Skeletal muscle tissue (tissue), 4 donors: ENCODE results near the gene POU2F3. TPM values are rescaled to one million over a fixed set of nuclear protein-coding genes. Genes with fewer than 3 reads are reported as not detected.

Experiments
- H3K27ac ChIP-seq: one replicate; pipeline ENCODE4 v1.7.0; 2013; ENCODE audit warnings: mild to moderate bottlenecking, low read depth, low read length, inconsistent platforms
- H3K27me3 ChIP-seq, 3 donors: one replicate each; pipeline ENCODE4 v1.7.0; 2013; ENCODE audit warnings: low read length in 3 of 3; ENCODE audit not compliant: control insufficient read depth in 3 of 3, insufficient read depth in 3 of 3
- H3K36me3 ChIP-seq, 3 donors: one replicate each; pipeline ENCODE4 v1.7.0; 2013; ENCODE audit warnings: low read length in 3 of 3; ENCODE audit not compliant: control insufficient read depth in 3 of 3, insufficient read depth in 3 of 3
- H3K4me1 ChIP-seq, 3 donors: one replicate each; pipeline ENCODE4 v1.7.0; 2013; ENCODE audit warnings: low read length in 3 of 3, mild to moderate bottlenecking in 3 of 3; ENCODE audit not compliant: control insufficient read depth in 3 of 3, insufficient read depth in 3 of 3
- H3K4me3 ChIP-seq, 3 donors: one replicate each; pipeline ENCODE4 v1.7.0; 2013; ENCODE audit warnings: low read length in 3 of 3
- H3K9ac ChIP-seq, 3 donors: one replicate each; pipeline ENCODE4 v1.7.0; 2013; ENCODE audit warnings: low read length in 3 of 3, mild to moderate bottlenecking in 3 of 3, moderate library complexity in 2 of 3, low read depth in 1 of 3
- H3K9me3 ChIP-seq, 3 donors: one replicate each; pipeline ENCODE4 v1.7.0; 2013; ENCODE audit warnings: low read length in 3 of 3; ENCODE audit not compliant: control insufficient read depth in 3 of 3
- total RNA-seq: library from RNA; depleted of rRNA; stranded (reverse); fragments of >200 nt; gene quantifications from one replicate; pipeline ENCODE4 v1.2.3, GENCODE V29; 2014
- donor health status: Osteomylitis.

The POU2F3 gene
- total RNA-seq, 1 donor from 2014 or later, result not detected

DNA sequence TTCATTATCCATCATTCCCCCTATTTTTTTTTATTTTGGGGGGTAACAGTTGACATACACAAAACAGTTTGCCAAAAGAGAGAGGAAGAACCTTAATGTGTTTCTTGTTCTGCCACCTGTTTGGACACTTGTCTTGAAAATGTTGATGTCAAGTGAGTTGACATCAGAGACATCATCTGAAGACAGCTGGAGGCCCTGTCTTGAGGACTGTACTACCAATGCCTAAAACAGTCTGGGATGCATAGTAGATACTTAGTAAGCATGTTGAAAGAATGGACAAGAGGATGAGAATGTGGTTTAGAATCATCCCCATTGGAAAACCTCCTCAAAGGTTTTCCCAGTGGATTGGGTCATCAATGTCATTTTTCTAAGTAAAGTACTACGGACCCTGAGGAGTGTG is 93.9 kb downstream of the POU2F3 start:
- no peaks in the 10 kb centered on the region for H3K27me3 ChIP-seq
- no peak overlapping the region for H3K4me3 ChIP-seq
- H3K27ac ChIP-seq, result peak overlapping the region; percentile 5
- no peak overlapping the region for H3K9ac ChIP-seq
- peaks cover 0 to 8% (median 4%) of the 10 kb centered on the region in 3 donors for H3K36me3 ChIP-seq
- H3K9me3 ChIP-seq, result no peaks in the 10 kb centered on the region
- H3K4me1 ChIP-seq, result peaks cover 6 to 15% (median 8%) of the 10 kb centered on the region in 3 donors

DNA sequence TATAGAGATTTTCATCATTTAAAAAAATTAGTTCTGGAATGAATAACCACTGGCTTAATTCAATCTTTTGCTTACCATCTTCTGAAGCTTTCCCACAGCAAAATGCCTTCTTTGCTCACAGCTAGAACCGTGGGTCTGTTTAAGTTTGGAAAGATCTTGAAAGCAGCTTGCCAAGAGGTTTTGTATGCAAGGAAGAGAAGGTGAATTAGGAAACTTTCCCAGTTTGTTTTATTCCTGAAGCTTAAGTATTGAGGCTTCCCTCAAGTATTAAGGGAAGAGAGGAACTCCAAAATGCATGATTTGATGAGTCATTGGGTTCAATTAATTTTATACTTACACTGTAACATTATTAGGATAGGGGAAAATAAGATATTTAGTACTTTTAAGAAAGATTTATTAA is 94.4 kb downstream of the POU2F3 start:
- Histone ChIP-seq H3K9ac (no peak overlapping the region), H3K4me1 (peaks cover 6 to 20% (median 9%) of the 10 kb centered on the region in 3 donors), H3K9me3 (no peaks in the 10 kb centered on the region), H3K4me3 (no peak overlapping the region), H3K27me3 (no peaks in the 10 kb centered on the region), H3K27ac (peak overlapping the region; percentile 5), H3K36me3 (peaks cover 0 to 8% (median 4%) of the 10 kb centered on the region in 3 donors)

DNA sequence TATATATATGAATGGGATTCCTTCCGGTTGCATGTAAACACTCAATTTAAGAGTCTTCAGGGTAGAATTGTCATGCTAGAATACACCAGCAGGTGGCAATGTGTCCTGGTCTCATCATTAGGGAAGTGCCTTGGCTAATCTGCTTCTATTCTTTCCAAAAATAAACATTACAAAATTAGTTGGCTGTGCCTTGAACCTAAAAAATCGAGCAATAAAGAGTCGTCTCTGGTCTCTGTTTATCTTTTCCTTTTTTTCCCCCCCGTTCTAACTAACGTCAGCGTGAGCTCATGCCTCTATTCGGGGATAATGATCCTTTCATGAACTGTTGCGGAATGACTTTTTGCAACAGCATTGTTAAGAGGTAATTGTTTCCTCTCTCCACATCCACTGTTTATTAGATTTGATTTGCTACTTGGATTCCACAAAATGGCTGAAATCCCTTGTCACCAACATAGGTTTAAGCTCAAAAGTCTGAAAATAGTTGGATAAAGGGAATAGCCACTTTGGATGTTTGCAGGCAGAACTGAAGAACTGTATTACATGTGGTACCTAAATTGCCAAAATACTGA is 95.0 kb downstream of the POU2F3 start:
- H3K4me1 ChIP-seq, result peaks cover 8 to 23% (median 14%) of the 10 kb centered on the region in 3 donors

DNA sequence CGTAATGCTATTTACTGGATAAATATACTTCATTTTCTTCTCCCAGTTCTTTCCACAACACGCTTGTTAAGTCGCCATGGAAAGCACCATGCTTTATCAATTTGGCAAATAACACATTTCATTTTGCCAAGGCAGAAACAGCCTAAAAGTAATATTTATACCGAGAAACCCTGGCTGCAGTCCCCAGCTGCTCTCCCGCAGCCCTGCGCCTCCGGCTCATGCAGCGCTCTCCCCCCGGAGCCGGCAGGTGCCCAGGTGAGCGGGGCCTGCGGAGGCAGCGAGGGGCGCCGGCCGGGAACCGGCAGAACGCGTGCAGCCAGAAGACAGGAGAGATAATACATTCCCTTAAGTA is 95.6 kb downstream of the POU2F3 start:
- peak overlapping the region; percentile 81 to 95 (median 92) for H3K9ac ChIP-seq
- H3K36me3 ChIP-seq, result peaks cover 0 to 4% (median 0%) of the 10 kb centered on the region in 3 donors
- H3K9me3 ChIP-seq, result no peaks in the 10 kb centered on the region
- H3K4me1 ChIP-seq, result peaks cover 10 to 27% (median 16%) of the 10 kb centered on the region in 3 donors
- H3K27me3 ChIP-seq, result no peaks in the 10 kb centered on the region
- peak overlapping the region; percentile 73 to 83 (median 79) for H3K4me3 ChIP-seq
- H3K27ac ChIP-seq, result peak overlapping the region; percentile 92

More for the DNA sequence above, 95.0 kb downstream of the POU2F3 start:
- no peaks in the 10 kb centered on the region for H3K27me3 ChIP-seq
- peak overlapping the region; percentile 81 to 95 (median 92) for H3K9ac ChIP-seq
- H3K27ac ChIP-seq, result peak overlapping the region; percentile 92
- peaks cover 0 to 5% (median 4%) of the 10 kb centered on the region in 3 donors for H3K36me3 ChIP-seq
- peak overlapping the region; percentile 73 to 83 (median 79) for H3K4me3 ChIP-seq
- H3K9me3 ChIP-seq, result no peaks in the 10 kb centered on the region

DNA sequence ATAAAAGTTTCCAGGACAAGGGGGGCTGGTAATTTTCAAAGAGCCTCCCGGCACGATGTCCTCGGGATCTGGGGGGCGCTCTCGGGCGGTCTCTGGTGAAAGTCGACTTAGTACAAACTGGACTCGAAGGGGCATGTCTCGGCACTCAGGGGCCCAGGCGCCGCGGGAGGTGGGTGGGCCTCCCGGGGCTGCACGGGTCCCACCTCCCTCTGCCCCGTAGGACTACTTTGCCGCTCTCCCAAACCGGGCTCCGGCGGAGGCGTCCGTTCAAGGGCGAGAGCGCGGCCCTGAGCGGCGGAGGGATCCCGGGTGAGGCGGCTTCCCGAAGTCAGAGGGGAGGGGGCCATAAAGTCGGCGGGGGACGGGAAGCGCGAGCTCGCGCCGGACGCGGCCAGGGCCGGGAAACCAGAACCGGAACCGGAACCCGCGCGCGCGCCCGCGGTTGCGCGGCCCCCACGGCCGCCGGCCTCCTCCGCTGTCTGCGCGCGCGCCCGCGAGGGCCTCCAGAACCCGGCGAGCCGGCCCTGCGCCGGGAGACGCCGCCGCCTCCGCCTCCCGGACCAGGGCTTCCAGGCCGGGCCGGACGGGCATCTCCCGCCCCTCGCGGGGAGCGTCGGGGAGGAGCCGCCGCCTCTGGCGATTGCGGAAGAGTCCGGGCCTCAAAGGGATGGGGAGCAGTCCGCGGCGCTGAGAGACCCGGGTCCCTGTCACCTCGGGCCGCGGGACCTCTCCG is 96.1 kb downstream of the POU2F3 start, which contains the start of gene ARHGEF12:
ARHGEF12 (plus strand) TSS at position 506 of the 733 bp plus-strand sequence. CDS start 831 bp downstream, outside the sequence.
- no peaks in the 10 kb centered on the region for H3K27me3 ChIP-seq
- H3K4me3 ChIP-seq, result peak within 1 kb of the TSS; percentile 80 to 97 (median 94)
- H3K4me1 ChIP-seq, result peaks cover 10 to 32% (median 19%) of the 10 kb centered on the region in 3 donors
- H3K27ac ChIP-seq, result peak within 1 kb of the TSS; percentile 92
- H3K9me3 ChIP-seq, result no peaks in the 10 kb centered on the region
- H3K36me3 ChIP-seq, result peaks cover 0 to 4% (median 0%) of the 10 kb centered on the region in 3 donors
- H3K9ac ChIP-seq, result peak within 1 kb of the TSS; percentile 94 to 98 (median 95)

DNA sequence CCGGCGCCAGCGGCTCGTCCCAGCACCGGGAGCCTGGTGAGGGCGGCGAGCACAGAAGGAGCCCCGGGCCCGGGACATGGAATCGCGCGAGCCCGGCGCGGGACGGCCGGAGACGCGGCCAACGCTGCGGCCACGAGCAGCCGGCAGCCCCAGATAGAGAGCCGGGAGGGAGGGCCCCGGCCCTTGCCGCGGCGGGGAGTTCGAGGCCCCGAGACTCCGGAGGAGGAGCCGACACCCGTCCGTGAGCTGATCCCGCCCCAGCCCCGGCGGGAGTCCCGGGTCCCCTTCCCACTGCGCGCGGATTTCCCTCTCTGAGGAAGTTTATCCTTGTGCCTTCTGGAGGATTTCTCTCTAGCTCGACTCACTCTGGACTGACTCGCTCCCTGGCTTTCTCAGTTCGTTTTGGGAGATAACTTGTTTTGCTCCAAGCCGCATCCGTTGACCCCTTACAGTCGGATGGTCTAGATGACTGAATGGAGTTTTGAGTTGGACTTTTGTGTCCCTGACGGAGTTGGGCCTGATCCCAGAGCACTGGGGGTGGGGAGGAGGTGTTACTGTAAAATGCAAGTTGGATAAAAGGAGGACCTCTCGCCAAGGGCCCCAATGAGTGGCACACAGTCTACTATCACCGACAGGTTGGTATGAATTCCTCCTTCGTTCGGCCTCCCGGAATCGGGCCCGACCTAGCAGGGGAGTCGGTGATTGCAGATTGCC is 96.9 kb downstream of the POU2F3 start:
- H3K9me3 ChIP-seq, result no peaks in the 10 kb centered on the region

DNA sequence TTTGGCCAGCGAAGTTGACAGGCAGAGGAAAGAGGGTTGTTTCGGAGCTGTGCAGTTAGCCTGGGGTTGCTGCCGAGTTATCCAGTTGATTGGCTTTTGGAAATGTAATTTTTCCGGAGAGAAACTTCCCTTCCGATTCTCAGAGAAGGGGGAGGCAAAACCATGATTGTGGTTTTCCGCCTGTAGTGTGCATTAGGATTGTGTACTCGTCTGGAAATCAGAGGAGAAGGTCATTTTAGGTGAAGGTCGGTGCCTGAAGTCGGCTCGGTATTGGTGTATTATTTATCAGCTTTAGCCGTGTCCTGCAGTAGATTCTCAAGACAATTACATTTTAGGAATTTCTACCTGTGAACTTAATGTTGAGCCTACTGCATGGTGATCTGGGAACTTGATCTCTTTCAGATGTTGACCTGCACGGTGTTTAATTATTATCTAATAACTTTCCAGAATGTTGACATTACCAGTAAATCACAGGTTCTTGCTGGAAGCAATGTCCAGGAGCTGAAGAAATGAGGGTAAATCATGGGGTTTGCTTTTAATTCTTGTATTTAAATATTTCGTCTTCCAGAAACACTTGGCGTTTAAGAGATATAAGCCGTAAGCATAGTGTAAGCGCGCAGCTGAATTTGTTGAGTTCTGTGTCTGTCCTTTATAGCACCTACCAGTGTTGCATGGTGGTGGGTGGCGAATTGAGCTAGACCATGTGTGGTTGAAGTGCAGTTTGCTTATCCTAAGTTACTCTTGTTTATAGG is 97.6 kb downstream of the POU2F3 start:
- H3K27ac ChIP-seq, result peak overlapping the region; percentile 92
- no peaks in the 10 kb centered on the region for H3K9me3 ChIP-seq
- H3K9ac ChIP-seq, result peak overlapping the region; percentile 94 to 98 (median 95)
- no peaks in the 10 kb centered on the region for H3K27me3 ChIP-seq
- H3K4me1 ChIP-seq, result peaks cover 10 to 39% (median 12%) of the 10 kb centered on the region in 3 donors
- peaks cover 0 to 4% (median 0%) of the 10 kb centered on the region in 3 donors for H3K36me3 ChIP-seq
- H3K4me3 ChIP-seq, result peak overlapping the region; percentile 80 to 97 (median 94)

More for the DNA sequence above, 96.9 kb downstream of the POU2F3 start:
- Histone ChIP-seq H3K4me3 (peak overlapping the region; percentile 80 to 97 (median 94)), H3K27ac (peak overlapping the region; percentile 92), H3K4me1 (peaks cover 10 to 39% (median 14%) of the 10 kb centered on the region in 3 donors), H3K36me3 (peaks cover 0 to 4% (median 0%) of the 10 kb centered on the region in 3 donors), H3K27me3 (no peaks in the 10 kb centered on the region), H3K9ac (peak overlapping the region; percentile 94 to 98 (median 95))

DNA sequence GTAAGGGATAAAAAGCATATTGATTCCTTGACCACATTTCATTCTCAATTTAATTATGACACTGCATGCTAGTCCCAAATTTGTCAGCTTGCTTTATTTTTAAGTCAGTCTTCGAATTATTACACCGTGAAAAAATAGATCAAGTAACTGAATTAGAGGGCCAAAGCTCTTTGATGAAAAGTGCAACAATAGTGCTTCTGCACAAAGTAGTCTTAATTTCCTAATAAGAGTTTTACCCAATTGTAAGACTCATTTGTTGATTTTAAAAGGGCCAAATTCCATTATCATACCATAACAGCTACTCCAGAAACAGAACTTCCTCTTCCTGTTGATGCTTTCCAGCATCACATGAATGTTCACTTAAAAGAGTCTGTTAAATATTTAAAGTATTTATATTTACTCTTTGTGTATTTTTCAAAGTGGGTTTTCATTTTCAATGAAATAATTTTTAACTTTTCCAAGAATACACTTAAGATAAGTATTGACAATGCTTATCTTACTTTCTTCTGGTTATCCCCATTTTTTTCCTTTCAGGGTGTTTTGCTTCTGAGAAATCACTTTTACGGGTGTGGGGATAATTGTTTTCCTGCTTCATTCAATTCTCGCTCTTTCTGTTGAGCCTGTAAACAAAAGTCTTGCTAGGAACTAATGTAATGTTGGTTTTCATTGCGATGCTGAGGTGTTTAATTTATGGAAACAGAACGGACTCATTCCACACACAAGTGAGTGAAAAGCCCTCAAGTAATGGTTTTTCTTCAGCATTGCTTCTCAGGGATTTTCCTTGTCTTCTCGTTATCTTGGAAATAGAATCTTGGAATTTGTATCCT is 98.4 kb downstream of the POU2F3 start:
- Histone ChIP-seq H3K27ac (peak overlapping the region; percentile 92), H3K4me3 (peak overlapping the region; percentile 80 to 97 (median 94)), H3K4me1 (peaks cover 8 to 39% (median 14%) of the 10 kb centered on the region in 3 donors), H3K27me3 (no peaks in the 10 kb centered on the region), H3K36me3 (peaks cover 0 to 4% (median 0%) of the 10 kb centered on the region in 3 donors), H3K9me3 (no peaks in the 10 kb centered on the region), H3K9ac (peak overlapping the region; percentile 94 to 98 (median 95))
